HuH-7 (cell line): ENCODE measurements around the gene PREX1.
"Not testable (repeated sequence)": the region's sequence is repeated elsewhere in the genome, so short reads cannot be mapped to it uniquely, and the experiment has no call there.

Source experiments
- DNase-seq: peaks from one replicate; pipeline ENCODE4 v3.0.0; 2011; ENCODE audit warnings: low spot score

The PREX1 gene

DNA sequence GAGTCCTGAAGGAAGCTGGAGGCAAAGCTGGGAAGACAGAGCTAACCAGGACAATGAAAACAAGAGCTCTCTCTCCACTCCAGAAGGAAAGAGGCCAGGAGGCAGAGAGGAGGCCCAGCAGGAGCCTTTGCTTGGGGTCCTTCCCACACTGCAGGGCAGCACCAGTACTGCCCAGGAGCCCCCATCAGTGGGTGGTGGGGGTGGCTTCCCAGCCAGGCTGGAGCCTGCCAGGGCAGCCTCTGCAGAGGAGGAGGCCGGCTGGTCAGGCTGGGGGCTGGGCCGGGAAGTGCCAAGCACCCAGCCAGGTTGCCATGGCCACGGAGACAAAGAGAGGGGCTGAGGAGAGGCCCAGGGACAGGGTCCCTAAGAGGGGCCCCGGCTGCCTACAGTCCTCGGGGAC is 33.4 kb downstream of the PREX1 start:
- DNase-seq = no peak

DNA sequence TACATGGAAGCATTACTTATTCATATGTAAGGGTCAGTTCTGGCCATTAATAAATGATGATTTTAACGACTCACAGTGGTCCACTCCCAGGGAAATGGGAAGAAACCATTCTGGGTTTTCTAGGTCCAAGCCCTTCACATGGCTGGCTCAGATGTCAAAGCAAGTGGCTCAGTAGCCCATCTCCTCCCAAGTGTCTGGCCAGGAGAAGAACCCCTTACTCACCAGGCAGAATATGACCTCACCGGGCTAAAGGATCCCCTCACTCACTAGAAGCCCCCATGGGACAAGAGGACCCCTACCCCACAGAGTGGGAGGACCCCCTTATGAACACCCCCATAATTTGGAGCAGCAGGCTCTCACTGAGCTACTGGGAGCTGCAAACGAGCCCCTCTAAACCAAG is 34.0 kb downstream of the PREX1 start:
- DNase-seq = no peak

DNA sequence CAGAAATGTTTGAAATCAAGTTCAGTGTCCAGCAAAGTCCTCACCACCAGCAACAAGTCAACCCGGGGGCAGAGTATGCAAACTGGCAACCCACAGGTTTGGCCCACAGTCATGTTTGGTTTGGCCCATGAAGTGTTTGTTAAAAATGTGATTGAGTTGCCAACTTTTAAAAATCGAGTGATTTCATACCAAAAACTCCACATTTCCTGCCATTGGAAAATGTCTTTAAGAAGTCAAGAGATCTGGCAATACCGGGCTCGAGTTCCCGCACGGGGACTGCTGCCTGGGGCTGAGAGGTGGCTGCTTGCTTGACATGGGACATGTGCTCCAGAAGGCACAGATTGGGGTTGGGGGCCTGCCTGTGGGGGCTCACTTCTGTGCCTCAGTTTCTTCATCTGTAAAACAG is 36.1 kb downstream of the PREX1 start:
- no peak for DNase-seq

DNA sequence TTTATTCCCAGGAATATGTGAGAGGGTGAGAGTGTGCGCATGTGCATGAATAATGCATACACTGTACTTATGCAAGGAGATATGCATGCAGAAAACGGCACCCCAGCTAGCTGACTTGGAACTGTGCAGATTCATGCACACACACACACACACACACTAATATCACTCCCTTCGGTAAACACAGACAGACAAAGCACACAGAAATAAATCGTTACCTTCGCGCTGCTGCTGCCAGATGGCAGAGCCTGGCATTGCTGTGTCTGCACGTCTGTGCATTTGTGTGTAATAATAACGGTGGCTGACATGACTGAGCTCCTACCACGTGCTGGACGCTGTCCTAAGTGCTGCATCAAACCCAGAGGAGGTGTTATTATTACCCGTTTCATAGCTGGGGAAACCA is 36.8 kb downstream of the PREX1 start:
- no peak for DNase-seq

DNA sequence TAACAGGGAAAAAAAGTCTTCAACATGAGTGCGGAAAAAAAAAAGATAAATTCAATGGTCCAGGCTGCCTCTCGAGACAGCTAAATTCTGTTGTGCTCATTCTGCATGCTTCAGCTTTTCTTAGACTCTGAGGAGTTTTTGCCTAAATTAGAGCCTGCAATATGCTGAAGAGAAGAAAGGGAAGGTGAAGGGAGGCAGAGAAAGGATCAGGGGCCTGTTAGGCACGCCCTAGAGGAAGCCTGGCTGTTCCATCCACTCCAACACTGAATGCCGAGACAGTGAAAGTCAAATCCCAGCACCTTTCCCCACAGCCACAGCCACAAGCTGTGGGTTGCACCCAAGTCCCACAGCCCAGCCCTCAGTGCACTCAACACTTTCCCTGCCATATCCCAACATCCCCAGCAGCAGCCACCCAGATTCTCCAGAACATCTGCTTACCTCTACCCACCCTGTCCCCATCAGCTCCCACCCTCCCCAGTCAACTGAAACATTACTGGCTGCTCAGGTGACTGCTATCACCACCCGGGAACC is 37.3 kb downstream of the PREX1 start:
- no peak for DNase-seq

GRCh38 chr20:48789781-48790472 is 37.9 kb downstream of the PREX1 start:
- no peak for DNase-seq

GRCh38 chr20:48789185-48789668 is 38.6 kb downstream of the PREX1 start:
- DNase-seq = no peak

DNA sequence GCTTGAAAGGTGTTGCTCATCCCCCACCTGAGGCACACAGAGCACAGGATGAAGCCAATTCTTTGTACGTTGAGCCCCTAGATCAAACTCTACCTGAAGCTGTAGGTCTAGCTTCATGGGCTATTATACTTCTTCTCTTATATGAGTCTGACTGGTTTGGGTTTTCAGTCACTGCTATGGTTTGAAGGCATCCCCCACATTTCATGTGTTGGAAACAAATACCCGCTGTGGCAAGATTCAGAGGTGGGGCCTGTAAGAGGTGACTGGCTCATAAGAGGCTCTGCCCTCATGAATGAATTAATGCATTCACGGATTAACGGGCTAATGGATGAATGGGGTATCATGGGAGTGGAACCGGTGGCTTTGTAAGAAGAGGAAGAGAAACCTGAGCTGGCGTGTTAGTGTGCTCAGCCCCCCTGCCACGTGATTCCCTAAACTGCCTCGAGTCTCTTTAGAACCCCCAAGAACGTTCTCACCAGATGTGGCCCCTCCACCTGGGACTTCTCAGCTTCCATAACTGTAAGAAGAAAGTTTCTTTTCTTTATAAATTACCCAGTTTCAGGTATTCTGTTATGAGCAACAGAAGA is 39.2 kb downstream of the PREX1 start:
- no peak for DNase-seq

- no peak for DNase-seq
Observed at GRCh38 chr20:48787861-48788375, 39.9 kb downstream of the PREX1 start.

DNA sequence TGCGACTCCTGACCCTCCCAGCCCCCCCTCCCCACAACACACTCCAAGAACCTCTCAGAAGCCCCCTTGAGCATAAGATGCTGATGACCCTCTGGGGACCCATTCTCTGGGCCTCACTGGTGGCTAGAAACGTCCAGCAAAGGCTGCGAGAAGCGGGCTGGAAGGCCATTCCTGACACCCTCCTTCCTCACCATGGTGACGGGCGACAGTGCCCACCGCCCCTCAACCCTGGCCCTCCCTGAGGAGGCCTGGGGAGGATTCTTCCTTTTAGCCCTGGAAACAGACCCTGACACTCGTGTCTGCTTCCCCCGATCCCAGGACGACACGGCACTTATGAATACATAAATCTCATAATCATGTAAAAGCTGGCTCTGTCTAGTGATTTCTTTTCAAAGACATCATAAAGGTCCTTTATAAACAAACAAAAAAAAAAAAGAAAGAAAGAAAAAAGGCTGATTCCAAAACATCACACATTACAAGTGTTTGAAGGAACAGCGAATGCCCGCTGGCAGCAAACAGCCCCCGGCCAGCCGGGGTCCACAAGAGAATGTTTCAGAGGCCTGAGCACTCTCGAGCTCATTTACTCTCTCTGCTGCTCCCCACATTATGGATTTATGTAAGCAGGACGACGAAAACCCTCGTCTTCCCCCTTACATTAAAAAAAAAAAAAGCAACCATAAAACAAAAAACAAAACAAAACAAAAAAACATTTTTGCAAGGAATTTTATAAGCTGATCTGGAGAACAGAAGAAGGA is 40.7 kb downstream of the PREX1 start:
- no peak for DNase-seq

GRCh38 chr20:48785801-48786200 is 42.0 kb downstream of the PREX1 start:
- DNase-seq = no peak

DNA sequence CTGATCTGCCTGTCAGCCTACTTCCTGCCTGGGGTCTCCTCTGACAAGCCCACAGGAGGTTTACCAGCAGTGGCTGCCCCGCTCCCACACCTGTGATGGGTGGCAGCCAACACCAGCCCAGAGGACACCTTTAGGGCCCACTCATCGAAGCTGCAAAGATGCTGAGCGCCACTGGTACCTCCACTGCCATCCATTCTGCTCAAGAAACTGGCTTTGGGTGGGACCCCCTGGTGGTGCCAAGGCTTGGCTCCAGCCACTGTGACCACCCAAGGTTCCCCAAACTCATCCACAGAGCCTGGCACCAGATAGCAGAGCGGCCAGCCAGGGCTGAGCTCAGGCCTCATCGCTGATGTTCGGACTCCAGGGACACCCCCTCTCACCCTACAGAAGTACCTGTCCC is 42.5 kb downstream of the PREX1 start:
- no peak for DNase-seq

- DNase-seq = no peak
Observed at GRCh38 chr20:48784273-48784641, 43.5 kb downstream of the PREX1 start.

GRCh38 chr20:48783533-48784272 is 44.1 kb downstream of the PREX1 start:
- no peak for DNase-seq

DNA sequence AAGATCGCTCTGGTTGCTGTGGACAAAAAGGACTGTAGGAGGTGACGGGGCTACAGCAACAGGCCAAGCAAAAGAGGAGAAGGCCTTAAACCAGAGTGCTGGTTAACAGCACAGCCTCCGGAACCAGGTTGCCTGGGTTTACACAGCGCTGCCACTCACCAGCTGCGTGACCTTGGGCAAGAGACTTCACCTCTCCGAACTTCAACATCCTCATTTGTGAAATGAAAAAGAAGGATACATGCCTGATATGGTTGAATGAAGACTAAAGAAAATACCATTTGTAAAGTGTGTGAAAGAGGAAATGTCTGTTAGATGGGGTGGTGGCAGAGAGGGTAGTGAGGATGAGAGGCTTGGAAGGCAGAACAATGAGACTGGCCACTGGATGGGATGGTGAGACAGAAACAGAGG is 44.9 kb downstream of the PREX1 start:
- DNase-seq = no peak

DNA sequence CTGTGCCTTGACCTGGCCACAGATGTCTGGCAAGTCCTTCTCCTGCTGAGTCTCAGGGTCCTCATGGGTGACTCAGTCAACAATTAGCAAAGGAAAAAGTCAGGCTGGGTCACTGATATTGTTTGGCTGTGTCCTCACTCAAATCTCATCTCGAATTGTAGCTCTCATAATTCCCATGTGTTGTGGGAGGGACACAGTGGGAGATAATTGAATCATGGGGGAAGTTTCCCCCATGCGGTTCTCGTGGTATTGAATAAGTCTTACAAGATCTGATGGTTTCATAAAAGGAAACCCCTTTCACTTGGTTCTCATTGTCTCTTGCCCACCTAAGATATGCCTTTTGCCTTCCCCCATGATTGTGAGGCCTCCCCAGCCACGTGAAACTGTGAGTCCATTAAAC is 45.7 kb downstream of the PREX1 start:
- no peak for DNase-seq

DNA sequence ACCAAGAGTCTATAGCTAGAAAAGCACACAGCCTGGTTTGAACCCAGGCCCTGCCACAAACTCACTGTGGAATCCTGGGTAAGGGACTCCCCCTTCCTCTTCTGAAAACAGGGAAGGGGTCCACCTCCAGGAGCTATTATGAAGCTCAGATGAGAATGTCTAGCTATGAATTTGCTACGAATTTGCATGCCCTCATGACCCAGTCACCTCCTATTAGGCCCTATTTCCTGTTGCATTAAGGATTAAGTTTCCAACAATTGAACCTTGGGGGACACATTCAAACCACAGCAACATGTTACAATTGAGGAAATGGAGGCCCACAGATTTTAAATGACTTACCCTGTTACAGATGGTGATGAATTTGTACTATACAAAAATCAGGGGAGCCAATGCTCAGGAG is 46.2 kb downstream of the PREX1 start:
- no peak for DNase-seq

DNA sequence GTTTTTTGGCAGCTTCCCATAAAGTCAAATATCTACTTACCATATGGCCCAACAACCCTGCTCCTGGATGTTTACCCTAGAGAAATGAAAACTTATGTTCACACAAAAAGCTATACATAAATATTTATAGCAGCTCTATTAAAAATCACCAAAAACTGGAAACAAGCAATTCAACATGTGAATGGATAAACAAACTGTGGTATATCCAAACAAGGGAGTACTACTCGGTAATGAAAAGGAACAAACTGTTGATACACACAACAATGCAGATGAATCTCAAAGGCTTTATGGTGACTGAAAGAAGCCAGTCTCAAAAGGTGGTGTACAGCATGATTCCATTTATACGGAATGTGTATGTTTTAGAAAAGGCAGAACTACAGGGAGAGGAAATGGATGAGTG is 48.4 kb downstream of the PREX1 start:
- DNase-seq = no peak

DNA sequence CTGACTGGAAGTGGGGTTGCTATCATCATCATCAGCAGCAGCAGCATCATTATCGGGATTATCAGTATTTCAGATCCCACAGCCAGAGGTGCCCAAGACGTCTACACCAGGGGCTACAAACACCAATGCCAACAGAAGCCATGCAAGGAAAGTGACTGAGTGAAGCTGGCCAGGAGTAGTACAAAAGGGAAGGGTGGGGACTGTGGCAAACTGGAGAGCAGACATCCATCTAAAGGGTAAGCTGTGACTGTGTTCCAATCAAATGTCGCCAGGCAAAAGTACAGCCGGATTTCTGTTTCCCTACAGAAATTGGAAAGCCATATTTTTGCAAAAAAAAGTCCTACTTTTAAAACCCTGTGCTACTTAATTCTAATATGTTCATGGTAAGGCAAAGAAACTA is 50.0 kb downstream of the PREX1 start:
- no peak for DNase-seq

DNA sequence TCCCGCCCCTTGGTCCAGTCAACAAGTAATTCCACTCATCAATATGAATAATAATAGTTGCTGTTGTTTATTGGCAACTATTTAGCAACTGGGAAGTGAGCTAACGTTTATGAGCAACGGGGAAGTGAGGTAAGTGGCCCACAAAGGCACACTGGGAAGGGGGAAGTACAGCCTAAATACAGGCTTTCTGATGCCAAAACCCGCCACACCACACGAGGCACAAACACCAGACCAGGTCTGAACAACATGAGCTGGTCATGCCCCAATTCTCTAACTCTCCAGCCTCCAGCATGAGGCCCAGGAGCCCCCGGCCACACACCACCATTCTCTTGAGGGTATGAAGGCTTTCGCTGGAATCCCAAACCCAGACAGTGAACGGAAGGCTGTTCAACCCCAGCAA is 50.8 kb downstream of the PREX1 start:
- no peak for DNase-seq

- DNase-seq = no peak
Observed at GRCh38 chr20:48776306-48776705, 51.5 kb downstream of the PREX1 start.

DNA sequence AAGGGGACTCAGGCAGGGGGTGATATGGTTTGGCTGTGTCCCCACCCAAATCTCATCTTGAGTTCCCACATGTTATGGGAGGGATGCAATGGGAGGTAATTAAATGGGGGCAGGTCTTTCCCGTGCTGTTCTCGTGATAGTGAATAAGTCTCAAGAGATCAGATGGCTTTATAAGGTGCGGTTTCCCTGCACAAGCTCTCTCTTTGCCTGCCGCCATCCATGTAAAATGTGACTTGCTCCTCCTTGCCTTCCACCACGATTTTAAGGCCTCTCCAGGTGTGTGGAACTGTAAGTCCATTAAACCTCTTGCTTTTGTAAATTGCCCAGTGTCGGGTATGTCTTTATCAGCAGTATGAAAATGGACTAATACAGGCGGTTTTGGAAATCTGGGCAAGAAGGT is 52.3 kb downstream of the PREX1 start:
- not testable (repeated sequence) for DNase-seq
